OCI-LY3 (cell line): Measurements from ENCODE around the gene SCGB1C1.

Experiments used
- CTCF ChIP-seq: fragments of 200-600, 300-600 bp; sonication (generic); IDR thresholded peaks from 2 replicates; pipeline ENCODE4 v1.5.1; 2014; ENCODE audit warnings: antibody characterized with exemption, low read length, low read depth
- EZH2phosphoT487 ChIP-seq: fragments of 200-600 bp; shearing (Covaris generic); IDR thresholded peaks from 2 replicates; pipeline ENCODE4 v1.6.1; 2018; ENCODE audit warnings: antibody characterized with exemption, mixed run types, low read depth

- no peak for TF ChIP-seq CTCF
- no peak for TF ChIP-seq EZH2phosphoT487
These were observed 30.3 kb downstream of the SCGB1C1 start for GRCh38 chr11:223026-223789.
